GM12878 (cell line): Measurements from ENCODE around the gene LMNB1. TPM values are rescaled to one million over a fixed set of nuclear protein-coding genes. Genes with fewer than 3 reads are reported as not detected.

ENCODE experiments used
- CBFB ChIP-seq: IDR thresholded peaks from 2 replicates; pipeline ENCODE4 v1.6.1; 2016; ENCODE audit warnings: antibody characterized with exemption, low read depth
- CBX3 ChIP-seq: fragments of 200-600 bp; sonication (generic); IDR thresholded peaks from 2 replicates; pipeline ENCODE4 v1.6.1; 2016; ENCODE audit warnings: low read depth, borderline replicate concordance
- CREM ChIP-seq: IDR thresholded peaks from 2 replicates; pipeline ENCODE4 v1.6.1; 2014; ENCODE audit warnings: antibody characterized with exemption, low read depth
- EED ChIP-seq: sonication (generic); IDR thresholded peaks from 2 replicates; pipeline ENCODE4 v1.6.1; 2016; ENCODE audit warnings: antibody characterized with exemption, low read depth
- EZH2 ChIP-seq: IDR thresholded peaks from 2 replicates; pipeline ENCODE4 v1.6.1; 2012; ENCODE audit warnings: low read depth, mild to moderate bottlenecking, control low read depth, inconsistent platforms, low read length, borderline replicate concordance; ENCODE audit not compliant: control insufficient read depth
- IKZF2 ChIP-seq, 2 experiments: fragments of 450-650 bp; IDR thresholded peaks; 2 replicates each; pipeline ENCODE4 v1.6.1; 2017; ENCODE audit warnings: mild to moderate bottlenecking in 2 of 2, moderate library complexity in 2 of 2
- IRF3 ChIP-seq: fragments of 450-650 bp; IDR thresholded peaks from 2 replicates; pipeline ENCODE4 v1.6.1; 2014; ENCODE audit warnings: mild to moderate bottlenecking
- JUND ChIP-seq: IDR thresholded peaks from 2 replicates; pipeline ENCODE4 v1.6.1; 2012; ENCODE audit warnings: low read depth, mild to moderate bottlenecking, low read length, improper control_type of control experiment, moderate library complexity
- RBBP5 ChIP-seq: fragments of 200-600 bp; sonication (generic); conservative IDR thresholded peaks from 2 replicates; pipeline ENCODE4 v1.6.1; 2016
- REST ChIP-seq: IDR thresholded peaks from 2 replicates; pipeline ENCODE4 v1.6.1; 2012; ENCODE audit warnings: mild to moderate bottlenecking, low read depth, low read length
- RFX5 ChIP-seq: IDR thresholded peaks from 2 replicates; pipeline ENCODE4 v1.6.1; 2011; ENCODE audit warnings: low read depth, low read length, improper control_type of control experiment
- SMAD1 ChIP-seq: fragments of 450-650 bp; IDR thresholded peaks from 2 replicates; pipeline ENCODE4 v1.6.1; 2018; ENCODE audit warnings: mild to moderate bottlenecking, low read depth; ENCODE audit not compliant: partially characterized antibody
- SMAD5 ChIP-seq: IDR thresholded peaks from 2 replicates; pipeline ENCODE4 v1.6.1; 2016; ENCODE audit warnings: antibody characterized with exemption, low read depth
- SUZ12 ChIP-seq: fragments of 200-600 bp; sonication (generic); IDR thresholded peaks from one replicate; pipeline ENCODE4 v1.6.1; 2018; ENCODE audit warnings: antibody characterized with exemption, mild to moderate bottlenecking; ENCODE audit not compliant: unreplicated experiment
- ZNF592 ChIP-seq: fragments of 450-650 bp; IDR thresholded peaks from 2 replicates; pipeline ENCODE4 v1.6.1; 2017; ENCODE audit warnings: mild to moderate bottlenecking, moderate library complexity
- polyA plus RNA-seq, 11 experiments: library from polyadenylated mRNA; depleted of rRNA in 4 of 11; unstranded in 6 of 11; stranded (reverse) in 5 of 11; fragments of >200 nt; fragmentation: Nextera tagmentation in 4 of 11; fragmentation: Illumina TruSeq in 1 of 11; extraction: Ambion mirVana in 4 of 11; extraction: Trizol in 1 of 11; gene quantifications; 1 replicate in 1 of 11; 2 replicates in 10 of 11; pipeline versions ENCODE4 v1.2.1 to v1.2.3, GENCODE V29; 2011 to 2016; ENCODE audit warnings: inconsistent platforms in 2 of 11, missing spikeins in 2 of 11, low read depth in 1 of 11
- total RNA-seq, 4 experiments: library from RNA; depleted of rRNA in 3 of 4; stranded (reverse); fragments of >200 nt in 3 of 4; fragmentation: Illumina TruSeq in 1 of 4; extraction: Trizol in 1 of 4; gene quantifications; 2 replicates each; pipeline versions ENCODE4 v1.2.1 to v1.2.3, GENCODE V29; 2013 to 2021

LMNB1 gene
- total and polyA plus RNA-seq, 10 of the 15 experiments (the other 5 are each of a cell fraction or from before 2014, with no cell fraction given) = 7.0 to 185 (median 86.4) TPM

GRCh38 chr5:126868338-126869004 lies 91.5 kb downstream of the LMNB1 start (continued):
- TF ChIP-seq SMAD1 (no peak), EED (no peak), RFX5 (no peak), SUZ12 (no peak), SMAD5 (no peak), EZH2 (no peak), CBX3 (no peak), JUND (no peak), RBBP5 (no peak), ZNF592 (no peak), REST (no peak), CBFB (no peak), IRF3 (no peak), IKZF2 (IDR thresholded peaks at IDR 0.05) (no peak), CREM (no peak)
